HG02763 (cell line): Measurements from ENCODE around the gene LRG1.
"Not testable (repeated sequence)": the region's sequence is repeated elsewhere in the genome, so short reads cannot be mapped to it uniquely, and the experiment has no call there.

Source experiments
- ATAC-seq: cut with Tn5 transposase; IDR thresholded peaks from one replicate; pipeline ENCODE4 v1.9.1; 2021; ENCODE audit warnings: mild to moderate bottlenecking, moderate library complexity; ENCODE audit not compliant: unreplicated experiment

LRG1 gene

DNA sequence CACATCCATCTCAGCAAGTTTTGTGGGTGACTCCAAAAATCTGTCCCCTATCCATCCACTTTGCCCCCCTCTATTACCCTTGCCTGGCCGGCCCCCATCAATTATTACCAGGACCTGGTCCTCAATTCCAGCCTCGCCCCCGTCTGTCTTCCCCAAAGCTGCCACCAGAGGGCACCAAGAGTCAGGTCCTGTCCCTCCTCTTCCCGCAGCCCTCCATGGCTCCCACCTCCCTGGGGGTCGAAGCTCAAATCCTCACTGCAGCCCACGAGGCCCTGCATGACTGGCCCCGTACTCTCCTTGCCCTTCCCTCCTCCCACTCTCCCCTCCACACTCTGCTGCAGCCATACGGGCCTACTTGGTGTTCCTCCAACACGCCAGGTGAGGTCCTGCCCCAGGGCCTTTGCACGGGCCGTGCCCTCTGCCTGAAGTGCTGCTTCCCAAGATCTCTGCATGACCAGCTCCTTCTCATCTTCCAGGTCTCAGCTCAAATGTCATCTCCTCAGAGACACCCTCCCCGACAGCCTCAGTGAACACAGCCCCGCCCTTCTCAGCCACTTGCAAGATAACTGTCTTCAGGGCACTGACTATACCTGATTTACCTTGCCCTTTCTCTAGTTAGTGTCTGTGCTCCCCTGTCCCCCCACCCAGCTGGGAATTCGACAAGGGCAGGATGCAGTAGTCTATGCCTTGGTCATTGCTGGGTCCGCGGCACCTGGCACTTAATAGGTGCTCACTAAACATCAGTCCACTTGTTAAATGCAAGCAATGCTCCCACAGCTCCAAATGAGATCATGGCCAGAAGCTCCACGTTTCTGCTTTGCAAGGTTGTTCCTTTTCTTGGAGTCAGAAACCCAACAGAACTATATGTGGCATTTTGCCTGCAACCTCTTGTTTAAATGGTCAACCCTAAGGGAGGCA is 36.4 kb upstream of the LRG1 start:
- no peak for ATAC-seq

DNA sequence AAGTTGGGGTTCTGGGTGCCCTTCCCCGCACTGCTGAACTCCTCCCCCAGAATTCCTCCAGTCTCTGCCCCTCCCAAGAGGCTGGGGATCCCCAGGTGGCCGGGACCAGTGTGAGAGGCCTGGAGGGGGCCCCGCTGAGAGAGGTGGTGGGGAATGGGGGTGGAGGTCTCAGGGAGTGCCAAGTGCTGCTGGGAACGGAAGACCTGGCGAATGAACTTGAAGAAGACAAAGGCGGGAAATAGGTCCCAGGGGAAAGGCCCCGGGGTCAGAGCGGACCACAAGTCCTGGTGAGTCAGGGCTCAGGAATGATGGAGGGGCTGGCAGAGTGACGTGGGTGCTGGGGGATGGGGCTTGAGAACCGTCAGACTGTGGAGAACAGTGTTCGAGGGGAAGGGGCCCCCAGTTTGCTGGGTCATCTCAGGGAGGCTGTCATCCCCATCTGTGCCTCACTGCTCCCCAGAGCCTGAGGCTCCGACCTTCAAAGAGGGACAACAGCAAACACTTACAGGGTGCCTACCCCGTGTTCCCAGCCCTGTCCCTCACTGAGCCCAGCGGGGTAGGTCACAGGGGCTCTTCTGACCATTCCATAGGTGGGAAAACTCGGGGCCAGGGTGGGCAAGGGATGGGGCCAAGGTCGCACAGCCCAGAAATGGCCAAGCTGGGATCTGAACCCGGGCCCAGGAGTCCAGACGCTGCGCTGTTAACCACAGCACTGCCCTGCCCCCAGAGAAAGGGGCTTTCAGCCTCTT is 35.6 kb upstream of the LRG1 start:
- no peak for ATAC-seq

DNA sequence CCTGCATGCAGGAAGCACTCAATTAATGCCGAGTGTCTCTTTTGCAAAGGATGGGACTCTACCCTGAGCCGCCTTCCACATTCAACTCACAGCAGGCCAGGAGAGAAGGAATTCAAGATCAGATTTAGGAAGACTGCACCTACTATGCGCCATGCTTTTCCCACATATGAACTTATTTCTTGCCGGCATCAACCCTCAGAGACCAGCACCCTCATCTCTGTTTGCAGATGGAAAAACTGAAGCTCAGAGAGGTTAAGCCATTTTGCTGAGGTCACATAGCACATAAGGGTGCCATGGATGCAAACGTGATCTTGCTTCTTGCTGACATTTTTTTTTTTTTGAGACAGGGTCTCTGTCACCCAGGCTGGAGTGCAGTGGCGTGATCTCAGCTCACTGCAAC is 33.8 kb upstream of the LRG1 start:
- no peak for ATAC-seq

DNA sequence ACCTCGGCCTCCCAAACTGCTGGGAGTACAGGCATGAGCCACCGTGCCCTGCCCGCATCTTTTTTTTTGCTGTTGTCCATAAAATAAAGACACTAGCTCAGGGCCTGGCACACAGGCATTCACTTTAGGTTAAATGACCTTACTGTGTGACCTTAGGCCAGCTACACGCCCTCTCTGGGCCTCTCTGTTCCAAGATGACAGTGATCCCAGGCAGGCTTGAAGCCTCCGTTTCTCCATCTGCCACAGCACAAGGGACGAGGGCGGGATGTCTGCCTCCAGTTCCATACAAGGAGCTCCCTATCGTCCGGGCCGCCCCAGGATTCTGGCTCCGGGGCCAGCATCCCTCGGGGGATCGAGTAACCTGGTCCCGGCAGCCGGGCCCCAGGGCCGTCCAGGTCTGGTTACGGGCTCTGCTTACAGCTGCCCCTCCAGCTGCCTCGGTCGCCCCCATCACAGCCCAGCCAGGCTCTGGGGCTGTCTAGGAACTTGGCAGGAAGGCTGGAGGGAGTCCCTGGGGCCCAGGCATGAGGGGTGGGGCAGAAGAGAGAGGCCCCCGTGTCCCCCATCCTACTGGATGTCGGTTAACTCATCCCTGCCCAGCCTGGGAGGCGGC is 31.6 kb upstream of the LRG1 start:
- no peak for ATAC-seq

DNA sequence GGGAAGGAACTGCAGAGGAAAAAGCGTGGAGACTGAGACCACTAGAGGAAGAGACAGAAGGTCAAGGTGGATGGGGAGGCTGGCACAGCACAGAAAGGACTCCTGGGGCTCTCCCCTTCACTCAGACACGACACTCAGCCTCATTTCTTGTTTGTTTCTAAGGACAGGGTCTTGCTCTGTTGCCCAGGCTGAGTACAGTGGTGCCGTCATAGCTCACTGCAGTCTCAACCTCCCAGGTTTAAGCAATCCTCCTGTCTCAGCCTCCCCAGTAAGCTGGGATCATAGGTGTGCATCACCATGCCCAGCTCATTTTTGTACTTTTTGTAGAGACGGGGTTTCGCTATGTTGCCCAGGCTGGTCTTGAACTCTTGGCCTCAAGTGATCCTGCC is 31.1 kb upstream of the LRG1 start:
- no peak for ATAC-seq

- no peak for ATAC-seq
These were observed 30.6 kb upstream of the LRG1 start for GRCh38 chr19:4570402-4570801.

DNA sequence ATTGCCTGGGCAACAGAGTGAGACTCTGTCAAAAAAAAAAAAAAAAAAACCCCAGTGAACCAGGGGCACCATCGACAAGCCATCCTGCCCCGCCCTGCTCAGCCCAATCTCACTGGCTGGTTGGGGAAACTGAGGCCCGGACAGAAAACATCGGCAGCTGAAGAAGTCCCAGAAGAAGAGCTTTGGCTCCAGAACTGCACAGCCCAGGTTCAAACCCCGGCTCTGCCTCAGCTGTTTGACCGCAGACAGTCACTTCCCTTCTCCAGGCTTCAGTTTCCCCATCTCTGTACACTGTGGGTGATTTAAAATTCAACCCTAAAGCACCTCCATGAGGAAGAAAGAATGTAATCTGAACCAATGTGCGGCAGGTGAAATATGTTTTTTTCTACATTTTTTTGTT is 29.1 kb upstream of the LRG1 start:
- no peak for ATAC-seq

DNA sequence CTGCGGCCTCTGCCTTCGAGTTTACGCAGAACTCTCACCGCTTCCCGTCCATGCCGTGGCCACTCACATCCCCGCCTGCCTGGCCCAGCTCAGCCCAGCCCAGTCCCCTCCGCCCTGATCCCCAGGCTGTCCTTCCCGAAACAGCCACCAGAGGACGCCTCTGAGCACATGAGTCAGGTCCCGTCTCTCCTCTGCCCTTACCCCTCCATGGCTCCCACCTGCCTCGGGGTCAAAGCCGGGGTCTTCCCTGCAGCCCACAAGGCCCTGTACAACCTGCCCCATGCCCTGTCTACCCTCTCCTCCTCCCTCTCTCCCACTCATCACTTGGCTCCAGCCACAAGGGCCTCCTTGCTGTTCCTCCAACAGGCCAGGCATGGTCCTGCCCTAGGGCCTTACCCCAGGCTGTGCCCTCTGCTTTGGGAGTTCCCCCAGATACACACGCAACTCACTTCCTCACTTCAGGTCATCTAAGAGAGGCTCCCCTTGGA is 27.8 kb upstream of the LRG1 start:
- ATAC-seq = no peak

DNA sequence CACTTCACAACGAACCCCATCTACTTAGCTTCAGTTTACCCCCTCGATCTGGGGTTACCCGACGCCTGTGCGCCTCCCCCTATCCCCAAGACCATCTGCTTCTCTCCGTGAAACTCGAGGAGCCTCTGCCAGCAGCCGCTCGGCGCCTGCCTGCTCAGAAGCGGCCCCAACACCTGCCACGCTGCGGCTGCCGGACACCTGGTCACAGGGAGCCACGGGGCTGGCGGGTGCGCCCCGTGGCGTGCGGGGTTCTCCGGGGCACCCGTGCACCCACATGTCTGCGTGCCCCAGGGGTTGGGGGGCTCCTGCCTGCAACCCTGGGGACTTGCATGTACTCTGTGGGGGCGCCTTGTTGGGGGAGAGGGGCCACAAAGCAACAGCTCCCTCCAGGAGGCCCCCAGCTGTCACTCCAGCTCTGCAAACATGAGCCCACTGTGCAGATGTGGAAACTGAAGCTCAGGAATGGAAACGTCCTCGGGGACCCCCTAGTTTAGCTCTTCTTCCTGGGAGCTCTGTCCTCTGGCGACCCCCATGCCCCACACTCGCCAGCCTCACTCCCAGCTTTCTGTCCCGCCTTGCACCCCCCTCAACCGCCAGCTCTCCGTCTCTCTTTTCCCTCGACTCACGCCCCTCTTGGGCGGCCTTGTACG is 26.7 kb upstream of the LRG1 start:
- ATAC-seq = no peak

GRCh38 chr19:4563562-4563961 is 23.7 kb upstream of the LRG1 start:
- ATAC-seq = not testable (repeated sequence)

DNA sequence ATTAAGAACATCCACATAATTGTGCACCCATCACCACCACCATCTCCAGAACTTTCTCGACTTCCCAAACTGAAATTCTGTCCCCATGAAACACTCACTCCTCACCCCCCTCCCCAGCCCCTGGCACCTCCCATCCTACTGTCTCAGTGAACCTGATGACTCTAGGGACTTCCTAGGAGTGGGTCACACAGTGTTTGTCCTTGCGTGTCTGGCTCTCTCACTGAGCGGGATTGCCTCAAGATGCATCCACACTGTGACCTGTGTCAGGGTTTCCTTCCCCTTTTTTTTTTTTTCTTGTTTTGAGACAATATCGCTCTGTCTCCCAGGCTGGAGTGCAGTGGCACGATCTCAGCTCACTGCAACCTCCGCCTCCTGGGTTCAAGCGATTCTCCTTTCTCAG is 22.2 kb upstream of the LRG1 start:
- ATAC-seq = not testable (repeated sequence)

DNA sequence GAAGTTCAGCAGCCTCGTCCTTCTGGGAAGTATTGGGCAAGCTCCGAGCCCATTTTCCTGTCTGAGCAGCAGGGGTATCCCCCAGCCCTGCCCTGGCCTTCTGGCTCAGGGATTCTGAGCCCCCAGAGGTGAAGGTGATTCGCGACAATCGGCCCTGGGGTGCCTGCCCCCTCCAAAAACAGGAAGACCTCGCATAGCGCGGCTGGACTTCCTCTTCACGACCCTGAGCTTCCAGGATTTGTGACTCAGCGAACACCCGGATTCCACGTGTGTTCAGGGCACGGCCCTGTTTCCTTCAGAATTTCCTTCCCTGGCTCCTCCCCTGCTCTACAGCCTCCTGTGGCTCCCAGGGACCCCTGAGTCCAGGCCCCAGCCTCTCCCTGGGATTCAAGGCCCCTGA is 19.7 kb upstream of the LRG1 start, which contains the start of gene SEMA6B:
Gene SEMA6B, minus strand, starts transcription at position 116 of the 400 bp plus-strand sequence. CDS start 1,227 bp downstream, outside the sequence.
- ATAC-seq = no peak

DNA sequence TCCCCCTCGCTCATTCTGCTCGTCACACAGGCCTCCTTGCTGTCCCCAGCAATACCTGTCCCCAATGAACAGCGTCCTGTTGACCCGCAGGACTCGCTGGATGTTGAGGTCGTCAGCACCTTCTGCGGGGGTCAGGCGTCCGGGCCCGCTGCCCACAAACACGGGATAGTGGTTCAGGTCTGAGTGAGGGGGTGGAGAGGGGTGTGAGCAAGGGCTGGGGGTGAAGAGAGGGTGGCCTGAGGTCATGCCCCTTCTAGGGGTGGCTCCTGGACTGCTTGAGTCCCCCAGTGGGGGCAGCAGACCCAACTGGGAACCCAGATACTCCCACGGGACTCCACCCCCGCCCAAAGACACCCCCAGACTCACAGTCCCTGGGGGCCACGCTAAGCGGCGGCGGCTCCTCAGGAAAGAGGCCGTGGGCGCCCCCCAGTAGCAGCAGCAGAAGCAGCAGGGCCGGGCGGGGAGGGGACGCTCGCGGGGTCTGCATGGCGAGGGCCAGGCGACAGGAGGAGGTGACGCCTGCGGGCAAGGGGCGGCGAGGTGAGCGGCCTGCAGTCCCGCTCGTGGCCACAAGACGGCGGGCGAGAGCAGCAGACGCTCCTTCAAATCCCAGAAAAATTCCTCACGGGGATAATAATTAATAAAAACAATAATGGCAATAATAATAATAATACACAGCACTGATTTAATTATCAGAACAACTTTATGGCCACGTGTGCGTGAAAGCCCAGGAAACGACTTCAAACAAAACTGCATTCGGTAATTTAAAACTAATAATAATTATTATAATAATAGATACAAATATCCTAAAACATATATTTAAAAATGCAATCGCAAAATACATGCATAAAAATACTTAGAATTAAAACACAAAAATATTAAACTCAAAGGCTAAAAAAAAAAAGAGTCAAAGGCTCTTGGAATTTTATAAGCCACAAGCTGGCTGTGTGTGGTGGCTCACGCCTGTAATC is 18.4 kb upstream of the LRG1 start:
- ATAC-seq = no peak

DNA sequence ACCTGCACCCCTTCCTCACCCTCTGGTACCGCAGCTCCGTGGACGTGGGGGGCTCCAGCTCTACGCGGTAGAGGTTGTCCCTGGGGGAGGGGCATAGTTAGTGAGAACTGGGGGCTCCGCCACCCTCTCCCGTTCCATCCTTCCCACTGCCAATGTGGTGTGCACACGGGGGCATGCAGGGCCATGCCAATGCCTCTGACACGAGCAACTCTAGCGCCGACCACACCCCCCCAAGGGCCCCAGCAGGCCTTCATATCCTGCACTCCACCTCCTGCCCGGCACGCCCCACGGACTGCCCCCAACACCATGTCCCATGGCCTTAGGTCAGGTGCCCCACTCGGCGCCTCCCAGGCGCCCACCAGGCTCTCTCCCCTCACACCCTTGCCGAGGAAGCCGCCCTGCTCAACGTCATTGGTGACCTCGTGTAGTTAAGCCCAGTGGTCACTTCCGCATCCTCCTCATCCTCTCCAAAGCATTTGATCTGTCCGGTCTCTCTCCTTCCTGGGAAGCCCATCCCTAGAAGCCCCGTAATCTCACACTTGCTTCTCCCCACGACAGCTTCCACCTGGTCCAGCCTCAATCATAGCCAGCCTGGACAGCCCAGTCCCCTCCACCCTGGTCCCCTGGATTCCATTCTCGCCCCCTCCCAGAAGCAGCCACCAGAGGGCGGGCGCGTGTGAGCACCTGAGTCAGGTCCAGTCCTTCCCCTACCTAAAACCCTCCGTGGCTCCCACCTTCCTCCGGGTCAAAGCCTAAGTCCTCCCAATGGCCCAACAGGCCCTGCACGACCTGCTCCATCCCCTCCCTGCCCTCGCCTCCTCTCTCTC is 17.5 kb upstream of the LRG1 start:
- ATAC-seq = no peak

GRCh38 chr19:4556597-4557127 is 16.8 kb upstream of the LRG1 start:
- no peak for ATAC-seq

DNA sequence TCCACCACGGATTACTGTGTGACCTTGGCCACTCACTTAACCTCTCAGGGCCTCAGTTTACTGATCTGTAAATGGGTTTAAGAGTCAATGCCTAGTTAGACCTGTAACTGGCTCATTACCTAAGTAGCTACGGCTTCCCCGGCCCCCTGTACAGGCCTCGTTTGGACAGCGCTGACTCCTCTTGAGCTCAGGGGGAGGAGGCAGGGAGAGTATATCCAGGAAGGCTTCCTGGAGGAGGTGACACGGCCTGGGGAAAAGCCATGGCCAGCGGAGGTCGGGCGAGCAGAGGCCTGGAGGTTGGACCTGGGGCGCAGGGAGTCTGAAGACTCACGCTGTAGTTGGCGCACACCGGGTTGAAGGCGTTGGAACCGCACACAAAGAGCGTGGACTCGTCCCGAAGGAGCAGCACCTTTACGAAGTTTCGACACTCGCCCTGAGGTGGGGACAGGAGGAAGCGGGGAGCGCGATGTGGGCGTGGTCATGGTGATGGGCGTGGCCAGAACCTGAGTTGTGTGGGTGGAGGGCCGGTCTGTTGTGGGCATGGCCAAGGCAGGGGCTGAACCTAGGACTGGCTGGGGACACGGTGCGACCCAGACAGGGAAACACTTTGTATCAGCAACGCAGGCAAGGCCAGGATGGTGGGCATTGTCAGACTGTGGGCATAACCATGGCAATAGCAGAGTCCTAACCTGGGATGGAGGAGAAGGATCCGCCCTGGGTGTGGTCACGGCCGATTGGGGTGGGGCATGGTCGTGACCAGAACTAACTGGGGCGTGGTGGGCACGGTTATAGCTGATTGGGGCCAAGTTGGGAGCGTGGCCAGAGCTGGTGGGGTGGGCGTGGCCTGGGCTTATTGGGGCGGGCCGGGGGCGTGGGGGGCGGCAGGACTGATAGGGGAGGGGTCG is 16.1 kb upstream of the LRG1 start:
- no peak for ATAC-seq

DNA sequence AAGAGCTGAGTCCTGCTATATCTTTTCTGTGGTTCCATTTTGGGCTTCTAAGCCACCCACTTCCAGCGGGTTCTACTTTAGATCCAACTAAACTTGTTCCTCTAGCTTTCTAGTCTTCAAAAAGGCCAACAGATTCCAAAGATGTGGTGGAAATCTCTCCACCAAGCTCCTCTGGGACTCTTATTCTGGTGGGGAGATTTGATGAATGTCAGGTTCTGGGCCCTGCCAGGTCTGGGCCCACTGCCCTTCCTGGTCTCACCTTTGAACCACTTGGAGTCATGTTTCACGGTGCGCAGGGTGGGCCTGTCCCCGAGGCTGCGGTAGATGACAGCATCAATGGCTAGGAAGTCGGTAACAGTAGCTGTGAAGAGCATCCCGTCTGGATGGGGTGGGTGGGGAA is 14.9 kb upstream of the LRG1 start:
- no peak for ATAC-seq

DNA sequence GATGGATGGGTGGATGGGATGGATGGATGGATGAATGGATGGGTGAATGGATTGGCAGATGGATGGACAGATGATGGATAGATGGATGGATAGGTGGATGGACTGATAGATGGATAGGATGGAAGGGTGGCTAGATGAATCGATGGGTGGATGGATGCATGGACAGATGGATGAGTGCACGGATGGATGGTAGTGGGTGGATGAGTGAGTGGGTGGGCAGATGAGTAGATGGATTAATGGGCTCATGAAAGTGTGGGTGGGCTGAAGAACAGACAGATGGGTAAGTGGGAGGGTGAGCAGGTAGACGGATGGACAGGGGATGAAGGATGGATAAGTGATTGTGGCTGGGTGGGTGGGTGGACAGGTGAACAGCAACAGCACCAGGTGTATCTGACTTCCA is 13.9 kb upstream of the LRG1 start:
- ATAC-seq = no peak
